GM10266 (cell line): ENCODE measurements around the gene HIBCH.

Experiments used
- DNase-seq: peaks from one replicate; pipeline ENCODE4 v3.0.0; 2012; ENCODE audit errors: extremely low spot score
- CTCF ChIP-seq: IDR thresholded peaks from 2 replicates; pipeline ENCODE4 v1.5.1; 2012; ENCODE audit warnings: mild to moderate bottlenecking, low read depth; ENCODE audit not compliant: control insufficient read depth, insufficient read depth; ENCODE audit errors: missing control alignments

HIBCH gene

GRCh38 chr2:190333928-190334327, 14.3 kb upstream of the HIBCH start:
- no peak for DNase-seq
- TF ChIP-seq CTCF: no peak

DNA sequence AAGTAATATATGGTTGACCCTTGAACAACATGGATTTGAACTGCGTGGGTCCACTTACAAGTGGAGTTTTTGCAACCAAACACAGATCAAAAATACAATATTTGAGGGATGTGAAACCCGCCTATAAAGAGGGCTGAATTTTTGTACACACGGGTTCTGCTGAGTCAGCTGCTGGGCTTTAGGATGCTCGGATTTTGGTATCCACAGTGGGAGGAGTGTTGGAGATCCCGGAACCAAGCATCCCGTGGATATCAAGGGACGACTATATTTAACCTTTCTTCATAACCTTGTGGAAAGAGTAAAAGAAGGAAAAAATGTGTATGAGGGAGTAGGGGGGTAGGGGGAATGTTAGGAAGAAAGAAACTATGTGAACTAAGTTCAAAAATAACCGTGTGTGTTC, 13.8 kb upstream of the HIBCH start:
- no peak for TF ChIP-seq CTCF
- no peak for DNase-seq

GRCh38 chr2:190328573-190329147, 9.0 kb upstream of the HIBCH start:
- DNase-seq: no peak
- no peak for TF ChIP-seq CTCF

GRCh38 chr2:190327867-190328572, 8.4 kb upstream of the HIBCH start:
- DNase-seq: no peak
- TF ChIP-seq CTCF: no peak

DNA sequence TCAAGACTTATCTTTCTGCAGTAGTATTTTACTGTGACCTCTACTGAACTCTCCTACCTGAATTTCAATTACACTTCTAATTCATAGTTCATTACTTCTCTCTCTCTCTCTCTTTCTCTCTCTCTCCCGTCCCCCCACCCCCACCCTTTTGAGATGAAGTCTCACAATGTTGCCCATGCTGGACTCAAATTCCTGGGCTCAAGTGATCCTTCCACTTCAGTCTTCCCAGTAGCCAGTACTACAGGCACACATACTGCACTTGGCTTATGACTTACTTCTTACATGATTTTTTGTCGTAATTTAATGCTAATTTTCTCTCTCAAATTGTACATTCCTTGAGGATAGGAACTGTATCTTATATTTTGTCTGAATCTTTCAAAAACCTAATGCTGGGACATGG, 6.0 kb upstream of the HIBCH start:
- no peak for DNase-seq
- no peak for TF ChIP-seq CTCF

GRCh38 chr2:190323406-190323805, 3.8 kb upstream of the HIBCH start:
- no peak for DNase-seq
- TF ChIP-seq CTCF: no peak

DNA sequence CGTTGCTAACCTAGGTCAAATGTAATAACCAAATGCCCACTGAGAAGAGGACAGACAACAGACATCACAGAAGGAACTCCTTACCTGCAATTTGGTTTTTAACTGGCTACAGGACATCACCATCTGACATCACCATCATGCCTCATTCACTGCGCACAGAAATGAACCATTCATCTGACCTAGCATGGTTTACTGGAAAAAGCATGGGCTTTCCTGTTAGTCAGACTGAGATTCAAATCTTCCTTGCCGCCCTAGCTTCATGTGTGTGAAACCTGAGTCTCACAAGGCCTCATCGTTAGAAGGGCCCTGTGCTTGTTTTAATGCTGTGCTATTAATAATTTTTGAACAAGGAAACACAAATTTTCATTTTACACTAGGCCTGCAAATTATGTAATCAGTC, 1.1 kb upstream of the HIBCH start:
- peak; percentile 21 for DNase-seq
- TF ChIP-seq CTCF: no peak
